C4-2B (cell line): ENCODE measurements around the gene RHEBL1.

Source experiments
- CTCF ChIP-seq: fragments of 450-650 bp; conservative IDR thresholded peaks from 2 replicates; pipeline ENCODE4 v1.5.1; 2017; ENCODE audit warnings: mild to moderate bottlenecking
- ZFX ChIP-seq: fragments of 450-650 bp; IDR thresholded peaks from 2 replicates; pipeline ENCODE4 v1.6.1; 2017

- TF ChIP-seq CTCF (no peak), ZFX (no peak)
Measured at GRCh38 chr12:49023812-49024211, 46.0 kb downstream of the RHEBL1 start.
